H1 (cell line): Measurements from ENCODE around the gene STK11IP. TPM values are rescaled to one million over a fixed set of nuclear protein-coding genes. Genes with fewer than 3 reads are reported as not detected.

ENCODE experiments used
- CTCF ChIA-PET: fragments of 300-600 bp; sonication (Branson Sonifier 250); formaldehyde crosslinking; loops from one replicate; lab custom pipeline; 2021; ENCODE audit not compliant: partially characterized antibody; lab: Charles Lee
- POLR2A ChIA-PET: fragments of 300-600 bp; sonication (Branson Sonifier 250); formaldehyde crosslinking; loops from one replicate; lab custom pipeline; 2021; ENCODE audit warnings: inconsistent platforms; ENCODE audit not compliant: partially characterized antibody; lab: Charles Lee
- DNase-seq, 2 experiments: peaks; one replicate each; pipeline versions ENCODE4 v3.0.0 to v3.0.0-alpha.2; 2010 to 2022; ENCODE audit warnings: low spot score in 2 of 2, low read depth in 1 of 2, mixed read lengths in 1 of 2
- FAIRE-seq: peaks from 2 replicates; lab custom pipeline; 2011; peaks lifted over from hg19 to GRCh38; lab: Jason Lieb, UNC
- H2AFZ ChIP-seq: 2 replicates; pipeline ENCODE4 v1.8.1; 2012; ENCODE audit warnings: low read length, inconsistent platforms
- H2AK5ac ChIP-seq: 2 replicates; pipeline ENCODE4 v1.6.1; 2013; ENCODE audit warnings: low read depth, low read length
- H2BK120ac ChIP-seq: replicated peaks from 2 replicates; pipeline ENCODE3; 2013; ENCODE audit warnings: low read depth, low read length, inconsistent platforms
- H2BK12ac ChIP-seq: 2 replicates; pipeline ENCODE4 v1.6.1; 2013; ENCODE audit warnings: low read depth, low read length
- H2BK15ac ChIP-seq: 2 replicates; pipeline ENCODE4 v1.6.1; 2013; ENCODE audit warnings: low read length
- H2BK20ac ChIP-seq: 2 replicates; pipeline ENCODE4 v1.6.1; 2013; ENCODE audit warnings: low read length
- H2BK5ac ChIP-seq: 2 replicates; pipeline ENCODE4 v1.6.1; 2013; ENCODE audit warnings: low read depth, low read length
- H3K14ac ChIP-seq: 2 replicates; pipeline ENCODE4 v1.6.1; 2013; ENCODE audit warnings: inconsistent platforms; ENCODE audit not compliant: insufficient read length
- H3K18ac ChIP-seq: 2 replicates; pipeline ENCODE4 v1.6.1; 2013; ENCODE audit warnings: low read length; ENCODE audit errors: extremely low read depth
- H3K23ac ChIP-seq: 2 replicates; pipeline ENCODE4 v1.6.1; 2013; ENCODE audit warnings: inconsistent platforms; ENCODE audit not compliant: insufficient read length
- H3K23me2 ChIP-seq: 2 replicates; pipeline ENCODE4 v1.6.1; 2013; ENCODE audit warnings: low read depth, low read length
- H3K27ac ChIP-seq: 2 replicates; pipeline ENCODE4 v1.6.1; 2011; ENCODE audit warnings: low read depth, low read length, inconsistent platforms
- H3K27me3 ChIP-seq, 4 experiments: replicated peaks in 1 of 4; 1 replicate in 1 of 4; 2 replicates in 3 of 4; pipeline versions ENCODE4 v1.6.1 to v1.8.1; 2011 to 2013; ENCODE audit warnings: low read length in 3 of 4, mild to moderate bottlenecking in 3 of 4, inconsistent platforms in 2 of 4, mixed read lengths in 2 of 4, moderate library complexity in 1 of 4; ENCODE audit not compliant: control insufficient read depth in 3 of 4, insufficient read depth in 3 of 4; ENCODE audit errors: extremely low read depth in 1 of 4
- H3K36me3 ChIP-seq, 4 experiments: 2 replicates each; pipeline versions ENCODE4 v1.6.1 to v1.8.1; 2011 to 2013; ENCODE audit warnings: mild to moderate bottlenecking in 4 of 4, low read length in 3 of 4, moderate library complexity in 2 of 4, control low read depth in 1 of 4, inconsistent platforms in 1 of 4; ENCODE audit not compliant: insufficient read depth in 4 of 4, control insufficient read depth in 2 of 4
- H3K4ac ChIP-seq: replicated peaks from 2 replicates; pipeline ENCODE3; 2013; ENCODE audit warnings: low read length, low read depth, mixed read lengths, inconsistent platforms; ENCODE audit not compliant: insufficient read length
- H3K4me1 ChIP-seq, 4 experiments: replicated peaks in 1 of 4; 1 replicate in 1 of 4; 2 replicates in 3 of 4; pipeline versions ENCODE4 v1.6.1 to v1.8.1; 2011 to 2013; ENCODE audit warnings: low read length in 3 of 4, inconsistent platforms in 2 of 4, mixed read lengths in 1 of 4; ENCODE audit not compliant: insufficient read depth in 4 of 4, control insufficient read depth in 3 of 4
- H3K4me2 ChIP-seq, 2 experiments: 2 replicates each; pipeline versions ENCODE4 v1.6.1 to v1.8.1; 2011 to 2013; ENCODE audit warnings: low read depth in 2 of 2, low read length in 2 of 2, control low read depth in 1 of 2, inconsistent platforms in 1 of 2, mild to moderate bottlenecking in 1 of 2; ENCODE audit not compliant: insufficient read depth in 1 of 2
- H3K4me3 ChIP-seq, 4 experiments: fragments of 200-600, 300-600 bp in 1 of 4; sonication (generic), shearing (Covaris generic), sonication (Bioruptor Twin) in 1 of 4; 2 replicates each; pipeline versions ENCODE4 v1.5.1 to v1.8.1; 2011 to 2016; ENCODE audit warnings: low read length in 4 of 4, low read depth in 3 of 4, control low read depth in 2 of 4, inconsistent platforms in 2 of 4, mild to moderate bottlenecking in 2 of 4, mixed read lengths in 1 of 4, moderate library complexity in 1 of 4; ENCODE audit not compliant: insufficient read depth in 2 of 4; ENCODE audit errors: extremely low read depth in 1 of 4
- H3K56ac ChIP-seq: replicated peaks from 2 replicates; pipeline ENCODE3; 2013; ENCODE audit warnings: low read depth, mild to moderate bottlenecking, mixed read lengths, low read length, inconsistent platforms; ENCODE audit not compliant: insufficient read length
- H3K79me1 ChIP-seq: 2 replicates; pipeline ENCODE4 v1.6.1; 2013; ENCODE audit warnings: low read depth, low read length, control low read depth
- H3K79me2 ChIP-seq, 2 experiments: 2 replicates each; pipeline versions ENCODE4 v1.6.1 to v1.8.1; 2012 to 2013; ENCODE audit warnings: low read length in 2 of 2, mild to moderate bottlenecking in 2 of 2, inconsistent platforms in 1 of 2; ENCODE audit not compliant: insufficient read depth in 2 of 2, control insufficient read depth in 1 of 2
- H3K9ac ChIP-seq, 4 experiments: replicated peaks in 1 of 4; 1 replicate in 1 of 4; 2 replicates in 3 of 4; pipeline versions ENCODE4 v1.6.1 to v1.8.1; 2011 to 2013; ENCODE audit warnings: low read depth in 3 of 4, low read length in 3 of 4, control low read depth in 2 of 4, mild to moderate bottlenecking in 2 of 4, moderate library complexity in 2 of 4, inconsistent platforms in 1 of 4; ENCODE audit errors: extremely low read depth in 1 of 4
- H3K9me3 ChIP-seq, 2 experiments: 2 replicates each; pipeline versions ENCODE4 v1.6.1 to v1.8.1; 2012 to 2013; ENCODE audit warnings: mild to moderate bottlenecking in 2 of 2, moderate library complexity in 2 of 2, control low read depth in 1 of 2, inconsistent platforms in 1 of 2, low read depth in 1 of 2, low read length in 1 of 2, mixed read lengths in 1 of 2; ENCODE audit not compliant: insufficient read depth in 2 of 2
- H4K20me1 ChIP-seq, 2 experiments: replicated peaks in 1 of 2; 2 replicates each; pipeline versions ENCODE3 to v1.8.1; 2011 to 2013; ENCODE audit warnings: inconsistent platforms in 2 of 2, low read length in 2 of 2, mild to moderate bottlenecking in 1 of 2; ENCODE audit not compliant: insufficient read depth in 2 of 2, control insufficient read depth in 1 of 2
- H4K5ac ChIP-seq: 2 replicates; pipeline ENCODE4 v1.6.1; 2013; ENCODE audit warnings: low read length, low read depth, mixed read lengths, inconsistent platforms; ENCODE audit not compliant: insufficient read length
- H4K8ac ChIP-seq: 2 replicates; pipeline ENCODE4 v1.8.0; 2013; ENCODE audit warnings: mild to moderate bottlenecking, moderate library complexity, low read length, inconsistent platforms; ENCODE audit not compliant: insufficient read depth; ENCODE audit errors: extremely low read depth
- H4K91ac ChIP-seq: replicated peaks from 2 replicates; pipeline ENCODE3; 2013; ENCODE audit warnings: low read length, mixed read lengths, inconsistent platforms; ENCODE audit not compliant: insufficient read length
- BACH1 ChIP-seq: IDR thresholded peaks from 2 replicates; pipeline ENCODE4 v1.6.1; 2012; ENCODE audit warnings: low read length, improper control_type of control experiment
- CHD1 ChIP-seq: IDR thresholded peaks from 2 replicates; pipeline ENCODE4 v1.6.1; 2012; ENCODE audit warnings: low read depth, low read length, improper control_type of control experiment
- KDM5A ChIP-seq: fragments of 200-600 bp; IDR thresholded peaks from 2 replicates; pipeline ENCODE4 v1.7.1; 2012; ENCODE audit warnings: mild to moderate bottlenecking, low read length, inconsistent platforms, mixed read lengths
- RAD21 ChIP-seq, 2 experiments: IDR thresholded peaks in 1 of 2; conservative IDR thresholded peaks in 1 of 2; 2 replicates each; pipeline ENCODE4 v1.6.1; 2011; ENCODE audit warnings: low read depth in 2 of 2, low read length in 2 of 2, improper control_type of control experiment in 1 of 2, inconsistent platforms in 1 of 2, mild to moderate bottlenecking in 1 of 2, moderate library complexity in 1 of 2
- SIN3A ChIP-seq, 2 experiments: IDR thresholded peaks in 1 of 2; conservative IDR thresholded peaks in 1 of 2; 2 replicates each; pipeline ENCODE4 v1.6.1; 2011 to 2012; ENCODE audit warnings: low read length in 2 of 2, improper control_type of control experiment in 1 of 2, low read depth in 1 of 2, mild to moderate bottlenecking in 1 of 2
- WGBS, 2 experiments: shearing (Covaris generic) in 1 of 2; methylation state at CpG; one replicate each; pipeline versions ENCODE4 v1.1.6 to v1.1.7; 2013 to 2015; ENCODE audit warnings: low lambda C conversion rate in 2 of 2, mixed read lengths in 2 of 2, inconsistent platforms in 1 of 2, low coverage in 1 of 2, missing lambda C conversion rate in 1 of 2; ENCODE audit not compliant: insufficient replicate concordance in 2 of 2, insufficient coverage in 1 of 2, insufficient read length in 1 of 2; ENCODE audit errors: extremely low coverage in 1 of 2, missing lambda C conversion rate in 1 of 2; 5-methylcytosine and 5-hydroxymethylcytosine counted together
- polyA plus RNA-seq, 7 experiments: library from polyadenylated mRNA; depleted of rRNA in 3 of 7; stranded (reverse) in 5 of 7; unstranded in 2 of 7; fragments of >200 nt in 5 of 7; fragments of 200-250 nt in 2 of 7; gene quantifications; 1 replicate in 5 of 7; 2 replicates in 1 of 7; 4 replicates in 1 of 7; pipeline versions ENCODE4 v1.2.1 to v1.2.3, GENCODE V29; 2011 to 2013; ENCODE audit warnings: missing spikeins in 2 of 7, mixed read lengths in 2 of 7
- total RNA-seq: library from RNA; stranded (reverse); fragmentation: NEBNext Ultra II Directional; extraction: Animal tissue kit (Norgen Biotek cat#: 25700); gene quantifications from 2 replicates; pipeline ENCODE4 v1.2.1, GENCODE V29; 2021
- TF ChIP-seq, protein P1 (sequence below), 3 experiments: IDR thresholded peaks; 1 replicate in 2 of 3; 2 replicates in 1 of 3; pipeline versions ENCODE4 v1.5.1 to v1.6.1; 2011; ENCODE audit warnings: low read length in 3 of 3, mild to moderate bottlenecking in 3 of 3, inconsistent platforms in 2 of 3, low read depth in 1 of 3, moderate library complexity in 1 of 3; ENCODE audit not compliant: insufficient read depth in 1 of 3; ENCODE audit errors: control extremely low read depth in 1 of 3
- TF ChIP-seq, protein P2 (sequence below): IDR thresholded peaks from 2 replicates; pipeline ENCODE4 v1.6.1; 2012; ENCODE audit warnings: inconsistent platforms

STK11IP gene
- total and polyA plus RNA-seq, 2 of the 8 experiments (the other 6 are each of a cell fraction or from before 2014, with no cell fraction given): 18.5 to 29.6 TPM

DNA sequence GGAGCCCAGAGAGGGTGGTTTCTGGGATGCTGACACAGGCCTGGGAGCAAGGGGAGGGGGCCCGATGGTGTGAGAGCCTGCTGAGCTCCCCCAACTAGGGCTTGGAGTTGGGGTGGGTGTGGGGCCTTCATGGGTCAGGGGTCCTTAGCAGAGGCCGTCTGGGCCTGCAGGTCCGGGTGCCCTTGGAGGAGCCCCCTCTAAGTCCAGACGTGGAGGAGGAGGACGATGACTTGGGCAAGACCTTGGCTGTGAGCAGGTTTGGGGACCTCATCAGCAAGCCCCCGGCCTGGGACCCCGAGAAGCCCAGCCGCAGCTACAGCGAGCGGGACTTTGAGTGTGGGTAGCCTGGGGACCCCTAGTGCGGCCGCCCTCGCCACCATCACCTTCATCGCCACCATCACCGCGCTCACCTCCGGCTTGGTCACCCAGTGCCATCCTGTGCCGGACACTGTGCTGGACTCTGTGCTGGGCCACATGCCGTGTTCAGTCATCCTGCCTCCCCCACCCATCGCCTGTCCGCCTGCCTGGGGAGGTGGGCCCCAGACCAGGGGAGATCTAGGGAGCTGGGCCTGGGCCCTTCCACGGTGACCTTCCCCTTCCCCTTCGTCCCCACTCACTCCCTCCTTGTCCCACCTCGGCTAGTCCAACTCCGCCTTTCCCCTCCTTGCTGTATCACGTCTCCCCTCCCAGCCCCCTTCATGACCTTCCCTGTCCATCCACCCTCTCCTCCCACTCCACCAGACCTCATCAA lies 30.8 kb downstream of the STK11IP start:
- Histone ChIP-seq H3K23ac (no peak overlapping the region), H3K4me1 (peaks cover 0 to 12% (median 9%) of the 10 kb centered on the region in 4 experiments; a peak in 5 of 7 replicates), H3K18ac (peak overlapping the region; percentile 60), H2BK5ac (0 out of 2 replicates have a peak overlapping the region, but pooled peaks have one; percentile 9), H2BK20ac (no peak overlapping the region), H3K14ac (no peak overlapping the region), H3K27ac (no peak overlapping the region), H3K36me3 (no peaks in the 10 kb centered on the region), H3K4me2 (peak overlapping the region; percentile 61 to 75), H2BK12ac (peak overlapping the region; percentile 93; the same call in 1 of the 2 replicates), H2BK15ac (peak overlapping the region; percentile 88; the same call in 1 of the 2 replicates), H3K4me3 (peak overlapping the region; percentile 31 to 85 (median 58)), H3K56ac (no peak overlapping the region), H3K79me1 (no peaks in the 10 kb centered on the region), H3K9me3 (no peaks in the 10 kb centered on the region), H3K4ac (peak overlapping the region; percentile 53), H3K9ac (no peak overlapping the region), H2AFZ (no peak overlapping the region), H2AK5ac (peak overlapping the region; percentile 77), H4K91ac (peak overlapping the region; percentile 80), H4K20me1 (peaks cover 0 to 1% of the 10 kb centered on the region in 2 experiments), H4K8ac (no peak overlapping the region; the same call in 1 of the 2 replicates), H3K27me3 (peaks cover 0 to 11% (median 6%) of the 10 kb centered on the region in 4 experiments; a peak in 5 of 7 replicates), H3K79me2 (no peaks in the 10 kb centered on the region), H2BK120ac (no peak overlapping the region), H3K23me2 (peaks cover 3% of the 10 kb centered on the region; the same call in 1 of the 2 replicates), H4K5ac (peak overlapping the region; percentile 22)
- WGBS, 2 experiments: 82% methylated on average over 11 of the region's 26 CpGs; no CpG with 5 or more reads in 1 of the 2 experiments
- DNase-seq (no peak), FAIRE-seq (no peak)
- POLR2A ChIA-PET: interaction anchor here (1.1 to 2.5 kb wide), 3 partner anchors 10 to 58 kb away, joined by 3 to 11 read pairs (median 3); partner anchors contain the start of gene STK11IP
- CTCF ChIA-PET: interaction anchor here (0.9 to 22.0 kb wide), 8 partner anchors 10 to 88 kb away, joined by 3 to 356 read pairs (median 12); partner anchors contain the start of genes CHPF, STK11IP and TMEM198
- TF ChIP-seq KDM5A (no peak), SIN3A (conservative IDR thresholded peaks at IDR 0.05 in 1 of 2, IDR thresholded peaks at IDR 0.05 in 1 of 2; ENCODE audit: low read depth in 1 of 2, low read length in 2 of 2) (no peak), CHD1 (no peak), RAD21 (IDR thresholded peaks at IDR 0.05 in 1 of 2, conservative IDR thresholded peaks at IDR 0.05 in 1 of 2; ENCODE audit: low read depth in 2 of 2, low read length in 2 of 2) (no peak), BACH1 (no peak)
- TF ChIP-seq, protein P1, sequence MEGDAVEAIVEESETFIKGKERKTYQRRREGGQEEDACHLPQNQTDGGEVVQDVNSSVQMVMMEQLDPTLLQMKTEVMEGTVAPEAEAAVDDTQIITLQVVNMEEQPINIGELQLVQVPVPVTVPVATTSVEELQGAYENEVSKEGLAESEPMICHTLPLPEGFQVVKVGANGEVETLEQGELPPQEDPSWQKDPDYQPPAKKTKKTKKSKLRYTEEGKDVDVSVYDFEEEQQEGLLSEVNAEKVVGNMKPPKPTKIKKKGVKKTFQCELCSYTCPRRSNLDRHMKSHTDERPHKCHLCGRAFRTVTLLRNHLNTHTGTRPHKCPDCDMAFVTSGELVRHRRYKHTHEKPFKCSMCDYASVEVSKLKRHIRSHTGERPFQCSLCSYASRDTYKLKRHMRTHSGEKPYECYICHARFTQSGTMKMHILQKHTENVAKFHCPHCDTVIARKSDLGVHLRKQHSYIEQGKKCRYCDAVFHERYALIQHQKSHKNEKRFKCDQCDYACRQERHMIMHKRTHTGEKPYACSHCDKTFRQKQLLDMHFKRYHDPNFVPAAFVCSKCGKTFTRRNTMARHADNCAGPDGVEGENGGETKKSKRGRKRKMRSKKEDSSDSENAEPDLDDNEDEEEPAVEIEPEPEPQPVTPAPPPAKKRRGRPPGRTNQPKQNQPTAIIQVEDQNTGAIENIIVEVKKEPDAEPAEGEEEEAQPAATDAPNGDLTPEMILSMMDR (IDR thresholded peaks at IDR 0.05; ENCODE audit: control extremely low read depth in 1 of 3, insufficient read depth in 1 of 3, low read depth in 1 of 3, low read length in 3 of 3): no peak
- TF ChIP-seq, protein P2, sequence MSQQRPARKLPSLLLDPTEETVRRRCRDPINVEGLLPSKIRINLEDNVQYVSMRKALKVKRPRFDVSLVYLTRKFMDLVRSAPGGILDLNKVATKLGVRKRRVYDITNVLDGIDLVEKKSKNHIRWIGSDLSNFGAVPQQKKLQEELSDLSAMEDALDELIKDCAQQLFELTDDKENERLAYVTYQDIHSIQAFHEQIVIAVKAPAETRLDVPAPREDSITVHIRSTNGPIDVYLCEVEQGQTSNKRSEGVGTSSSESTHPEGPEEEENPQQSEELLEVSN: no peak
